ENCODE data around the gene SP7. TPM values are rescaled to one million over a fixed set of nuclear protein-coding genes. Genes with fewer than 3 reads are reported as not detected.

Gene SP7
- total RNA-seq, 1 experiment from 2014 or later, result not detected

DNA sequence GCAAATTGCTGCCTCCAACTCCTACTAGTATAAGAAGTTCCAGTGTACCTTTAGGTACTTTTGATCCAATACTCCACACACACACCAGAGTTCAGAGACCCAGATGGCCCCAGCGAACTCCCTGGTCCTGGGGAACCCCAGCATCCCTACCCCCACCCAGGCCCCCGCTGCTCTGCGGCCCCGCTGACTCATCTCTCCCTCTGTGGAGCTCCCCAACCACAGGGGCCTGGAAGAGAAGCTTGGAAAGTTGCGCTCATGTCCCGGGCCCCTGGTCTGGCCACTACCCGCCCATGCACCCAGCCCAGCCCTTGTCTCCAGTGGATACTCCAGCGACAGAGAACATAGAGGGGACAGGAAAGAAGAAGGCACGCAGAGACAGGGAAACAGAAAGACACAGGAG is 4.2 kb upstream of the SP7 start:
- Histone ChIP-seq H3K27me3 (ENCODE audit: insufficient read depth, low read length) (no peaks in the 10 kb centered on the region; the same call in 1 of the 2 replicates), H3K27ac (ENCODE audit: insufficient read length, low read depth, low read length) (no peak overlapping the region), H3K79me2 (ENCODE audit: insufficient read depth, low read length) (no peaks in the 10 kb centered on the region), H2BK12ac (ENCODE audit: insufficient read length, low read depth, low read length) (no peak overlapping the region), H3K23me2 (ENCODE audit: insufficient read length, low read depth, low read length, poor library complexity, severe bottlenecking) (peaks cover 12% of the 10 kb centered on the region), H4K20me1 (ENCODE audit: control insufficient read depth, insufficient read depth, insufficient read length) (no peaks in the 10 kb centered on the region), H3K4me2 (ENCODE audit: insufficient read depth, insufficient read length, low read length) (no peak overlapping the region), H2AFZ (ENCODE audit: low read length) (no peak overlapping the region), H4K8ac (replicated peaks; ENCODE audit: insufficient read length, low read depth, low read length) (no peak overlapping the region), H3K4me1 (ENCODE audit: insufficient read depth, low read length) (no peaks in the 10 kb centered on the region), H4K91ac (ENCODE audit: insufficient read length, low read depth, low read length) (no peak overlapping the region), H2BK20ac (ENCODE audit: low read depth, low read length, poor library complexity, severe bottlenecking) (no peak overlapping the region), H3K79me1 (ENCODE audit: insufficient read depth, low read depth, low read length, poor library complexity, severe bottlenecking) (no peaks in the 10 kb centered on the region), H2BK5ac (ENCODE audit: insufficient read length, low read length) (no peak overlapping the region), H2AK5ac (ENCODE audit: insufficient read length, low read length) (no peak overlapping the region), H3K56ac (ENCODE audit: insufficient read length, low read depth, low read length) (no peak overlapping the region), H3K18ac (ENCODE audit: insufficient read length, low read depth, low read length) (no peak overlapping the region), H3K14ac (ENCODE audit: insufficient read depth, low read length) (no peak overlapping the region), H3T11ph (ENCODE audit: low read length) (no peak overlapping the region), H3K23ac (ENCODE audit: insufficient read length, low read depth, low read length) (no peak overlapping the region), H3K9me3 (ENCODE audit: control insufficient read depth, low read depth, low read length) (no peaks in the 10 kb centered on the region), H3K9ac (ENCODE audit: extremely low read depth, insufficient read length, low read length) (no peak overlapping the region), H2BK15ac (ENCODE audit: low read depth, low read length) (no peak overlapping the region), H3K4ac (ENCODE audit: low read depth, low read length) (no peak overlapping the region), H2BK120ac (ENCODE audit: low read depth, low read length, poor library complexity, severe bottlenecking) (no peak overlapping the region), H4K5ac (ENCODE audit: insufficient read length, low read depth, low read length) (no peak overlapping the region)
- no CpG with 5 or more reads among the region's 9 CpGs for WGBS (ENCODE audit: extremely low coverage, insufficient read length, low lambda C conversion rate)
- H3K4me3 Mint-ChIP-seq, result no peak overlapping the region
- no peak for DNase-seq
- H3K27me3 Mint-ChIP-seq (ENCODE audit: low read depth), result peaks cover 82% of the 10 kb centered on the region
- H3K9me3 Mint-ChIP-seq, result no peaks in the 10 kb centered on the region
- H3K4me1 Mint-ChIP-seq, result peaks cover 19 to 29% of the 10 kb centered on the region in 2 experiments
- no peaks in the 10 kb centered on the region for H3K36me3 Mint-ChIP-seq (ENCODE audit: insufficient read depth in 1 of 3, low read depth in 3 of 3)
- TF ChIP-seq, protein P1, sequence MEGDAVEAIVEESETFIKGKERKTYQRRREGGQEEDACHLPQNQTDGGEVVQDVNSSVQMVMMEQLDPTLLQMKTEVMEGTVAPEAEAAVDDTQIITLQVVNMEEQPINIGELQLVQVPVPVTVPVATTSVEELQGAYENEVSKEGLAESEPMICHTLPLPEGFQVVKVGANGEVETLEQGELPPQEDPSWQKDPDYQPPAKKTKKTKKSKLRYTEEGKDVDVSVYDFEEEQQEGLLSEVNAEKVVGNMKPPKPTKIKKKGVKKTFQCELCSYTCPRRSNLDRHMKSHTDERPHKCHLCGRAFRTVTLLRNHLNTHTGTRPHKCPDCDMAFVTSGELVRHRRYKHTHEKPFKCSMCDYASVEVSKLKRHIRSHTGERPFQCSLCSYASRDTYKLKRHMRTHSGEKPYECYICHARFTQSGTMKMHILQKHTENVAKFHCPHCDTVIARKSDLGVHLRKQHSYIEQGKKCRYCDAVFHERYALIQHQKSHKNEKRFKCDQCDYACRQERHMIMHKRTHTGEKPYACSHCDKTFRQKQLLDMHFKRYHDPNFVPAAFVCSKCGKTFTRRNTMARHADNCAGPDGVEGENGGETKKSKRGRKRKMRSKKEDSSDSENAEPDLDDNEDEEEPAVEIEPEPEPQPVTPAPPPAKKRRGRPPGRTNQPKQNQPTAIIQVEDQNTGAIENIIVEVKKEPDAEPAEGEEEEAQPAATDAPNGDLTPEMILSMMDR (conservative IDR thresholded peaks at IDR 0.05), result no peak
- no peak overlapping the region for H3K27ac Mint-ChIP-seq
